SK-N-SH treated with all-trans-retinoic acid at 6 μM for 48 hours (cell line): ENCODE data around the gene NTM.

Source experiments
- ATAC-seq: fragments of 200-7000 bp; cut with Tn5 transposase; 3 replicates; pipeline ENCODE4 v1.9.1; 2020; ENCODE audit warnings: mild to moderate bottlenecking, moderate library complexity
- ARNTL ChIP-seq: fragments of 450-650 bp; formaldehyde crosslinking; IDR thresholded peaks from 2 replicates; pipeline ENCODE4 v1.5.0; 2020; ENCODE audit warnings: low read depth, mild to moderate bottlenecking, moderate library complexity, borderline replicate concordance
- CREB5 ChIP-seq: fragments of 250-450 bp; sonication (Bioruptor Pico); IDR thresholded peaks from 2 replicates; pipeline ENCODE4 v1.5.1; 2020; ENCODE audit warnings: low read depth, mild to moderate bottlenecking, moderate library complexity
- CSDC2 ChIP-seq: fragments of 250-450 bp; sonication (Bioruptor Pico); IDR thresholded peaks from 2 replicates; pipeline ENCODE4 v1.5.0; 2020; ENCODE audit warnings: mild to moderate bottlenecking, moderate library complexity
- CSRNP3 ChIP-seq: fragments of 250-450 bp; sonication (Bioruptor Pico); IDR thresholded peaks from 2 replicates; pipeline ENCODE4 v1.5.1; 2021; ENCODE audit warnings: mild to moderate bottlenecking, moderate library complexity
- GLIS3 ChIP-seq: fragments of 250-450 bp; sonication (Bioruptor Pico); IDR thresholded peaks from 2 replicates; pipeline ENCODE4 v1.5.0; 2020; ENCODE audit warnings: mild to moderate bottlenecking, moderate library complexity
- ISL1 ChIP-seq: fragments of 250-450 bp; sonication (Bioruptor Pico); IDR thresholded peaks from 2 replicates; pipeline ENCODE4 v2.1.2; 2022; ENCODE audit warnings: mild to moderate bottlenecking, moderate library complexity
- OSR1 ChIP-seq: fragments of 250-450 bp; sonication (Bioruptor Pico); IDR thresholded peaks from 2 replicates; pipeline ENCODE4 v1.8.0; 2022; ENCODE audit warnings: moderate library complexity, mild to moderate bottlenecking, inconsistent platforms
- PATZ1 ChIP-seq: fragments of 250-450 bp; sonication (Bioruptor Pico); IDR thresholded peaks from 2 replicates; pipeline ENCODE4 v1.8.0; 2020; ENCODE audit warnings: mild to moderate bottlenecking, moderate library complexity, borderline replicate concordance
- POU6F1 ChIP-seq: fragments of 250-450 bp; sonication (Bioruptor Pico); IDR thresholded peaks from 2 replicates; pipeline ENCODE4 v1.8.0; 2021; ENCODE audit warnings: low read depth, mild to moderate bottlenecking, moderate library complexity, borderline replicate concordance
- PPARA ChIP-seq: fragments of 250-450 bp; sonication (Bioruptor Pico); IDR thresholded peaks from 2 replicates; pipeline ENCODE4 v1.5.0; 2020; ENCODE audit warnings: mild to moderate bottlenecking, borderline replicate concordance
- RARB ChIP-seq: fragments of 250-450 bp; sonication (Bioruptor Pico); IDR thresholded peaks from 2 replicates; pipeline ENCODE4 v1.8.0; 2021; ENCODE audit warnings: mild to moderate bottlenecking, moderate library complexity
- SNAI2 ChIP-seq: fragments of 250-450 bp; sonication (Bioruptor Pico); IDR thresholded peaks from 2 replicates; pipeline ENCODE4 v1.5.0; 2020; ENCODE audit warnings: mild to moderate bottlenecking, moderate library complexity
- TCF4 ChIP-seq: fragments of 250-450 bp; sonication (Bioruptor Pico); IDR thresholded peaks from 2 replicates; pipeline ENCODE4 v1.8.0; 2021; ENCODE audit warnings: mild to moderate bottlenecking, moderate library complexity, borderline replicate concordance
- TSHZ2 ChIP-seq: fragments of 250-450 bp; sonication (Bioruptor Pico); IDR thresholded peaks from 2 replicates; pipeline ENCODE4 v1.5.0; 2020; ENCODE audit warnings: mild to moderate bottlenecking, moderate library complexity
- ZC3H10 ChIP-seq: fragments of 250-450 bp; sonication (Bioruptor Pico); IDR thresholded peaks from 2 replicates; pipeline ENCODE4 v1.5.1; 2021; ENCODE audit warnings: mild to moderate bottlenecking, moderate library complexity
- ZFP3 ChIP-seq: fragments of 250-450 bp; sonication (Bioruptor Pico); IDR thresholded peaks from 2 replicates; pipeline ENCODE4 v1.5.0; 2020; ENCODE audit warnings: mild to moderate bottlenecking, moderate library complexity
- ZFP30 ChIP-seq: fragments of 450-650 bp; formaldehyde crosslinking; IDR thresholded peaks from 2 replicates; pipeline ENCODE4 v1.5.0; 2022; ENCODE audit warnings: mild to moderate bottlenecking, moderate library complexity
- ZNF565 ChIP-seq: fragments of 450-650 bp; formaldehyde crosslinking; conservative IDR thresholded peaks from 2 replicates; pipeline ENCODE4 v1.5.0; 2020; ENCODE audit warnings: low read depth, mild to moderate bottlenecking, moderate library complexity
- ZNF70 ChIP-seq: fragments of 450-650 bp; formaldehyde crosslinking; IDR thresholded peaks from 2 replicates; pipeline ENCODE4 v1.5.0; 2020; ENCODE audit warnings: mild to moderate bottlenecking, moderate library complexity
- ZNF8 ChIP-seq: fragments of 450-650 bp; formaldehyde crosslinking; IDR thresholded peaks from 2 replicates; pipeline ENCODE4 v1.5.0; 2020; ENCODE audit warnings: mild to moderate bottlenecking, moderate library complexity

The NTM gene

GRCh38 chr11:131903074-131903473, 532.7 kb downstream of the NTM start:
- no peak for TF ChIP-seq ZNF70
- TF ChIP-seq TCF4: no peak
- no peak for TF ChIP-seq CSRNP3 (CRISPR knock-in tag)
- no peak for TF ChIP-seq ZFP30 (CRISPR knock-in tag)
- TF ChIP-seq ZNF565: no peak
- no peak for TF ChIP-seq ARNTL (CRISPR knock-in tag)
- no peak for TF ChIP-seq SNAI2
- TF ChIP-seq CREB5 (CRISPR knock-in tag): no peak
- no peak for TF ChIP-seq OSR1 (CRISPR knock-in tag)
- no peak for TF ChIP-seq TSHZ2 (CRISPR knock-in tag)
- TF ChIP-seq, all 23 proteins: peak for 0
- no peak for ATAC-seq

GRCh38 chr11:131904756-131905155, 534.3 kb downstream of the NTM start:
- ATAC-seq: no peak

GRCh38 chr11:131906963-131907362, 536.5 kb downstream of the NTM start:
- TF ChIP-seq ARNTL (CRISPR knock-in tag) (no peak), ISL1 (CRISPR knock-in tag) (no peak), GLIS3 (CRISPR knock-in tag) (no peak), OSR1 (CRISPR knock-in tag) (no peak), CSRNP3 (CRISPR knock-in tag) (no peak), SNAI2 (no peak), POU6F1 (CRISPR knock-in tag) (no peak), ZNF8 (no peak), TCF4 (no peak), CREB5 (CRISPR knock-in tag) (no peak), ZFP3 (CRISPR knock-in tag) (no peak), ZFP30 (CRISPR knock-in tag) (no peak), PPARA (CRISPR knock-in tag) (no peak), PATZ1 (CRISPR knock-in tag) (no peak), CSDC2 (no peak), ZNF565 (no peak), RARB (no peak), ZC3H10 (no peak), TSHZ2 (CRISPR knock-in tag) (no peak)
- ATAC-seq: no peak

More at GRCh38 chr11:131904756-131905155, 534.3 kb downstream of the NTM start:
- TF ChIP-seq SNAI2: no peak
- TF ChIP-seq TCF4: no peak
